ENCODE results near the gene SIPA1. TPM values are rescaled to one million over a fixed set of nuclear protein-coding genes. Genes with fewer than 3 reads are reported as not detected.

The SIPA1 gene
- total and polyA plus RNA-seq, 9 of the 15 experiments (the other 6 are each of a cell fraction or from before 2014, with no cell fraction given), result 0.25 to 85.8 (median 16.8) TPM

- 88% methylated on average over 2 of the region's 3 CpGs for WGBS (ENCODE audit: insufficient coverage, low coverage, missing lambda C conversion rate)
- no peak for ATAC-seq
- Histone ChIP-seq H3K79me2 (ENCODE audit: control insufficient read depth, insufficient read depth, low read length) (peaks cover 20% of the 10 kb centered on the region), H3K9me3 (replicated peaks; ENCODE audit: control insufficient read depth, insufficient read depth, low read depth, low read length) (no peaks in the 10 kb centered on the region), H4K20me1 (replicated peaks; ENCODE audit: control insufficient read depth, insufficient read depth, low read length) (peaks cover 3% of the 10 kb centered on the region; the same call in 1 of the 2 replicates), H3K4me1 (replicated peaks in 1 of 2; ENCODE audit: control insufficient read depth in 2 of 2, insufficient read depth in 2 of 2, low read length in 2 of 2) (peaks cover 32 to 90% of the 10 kb centered on the region in 2 experiments), H3K27me3 (ENCODE audit: control insufficient read depth in 2 of 2, insufficient read depth in 2 of 2, low read length in 2 of 2) (no peaks in the 10 kb centered on the region), H3K27ac (ENCODE audit: extremely low read depth, low read depth, low read length) (peak overlapping the region; percentile 93), H2AFZ (ENCODE audit: low read depth, low read length) (peak overlapping the region; percentile 44; the same call in 1 of the 2 replicates), H3K4me3 (no peak overlapping the region), H3K36me3 (ENCODE audit: control insufficient read depth, insufficient read depth, low read length) (peaks cover 68% of the 10 kb centered on the region; the same call in 2 of the 3 replicates), H3K9ac (ENCODE audit: insufficient read depth in 1 of 2, low read depth in 2 of 2, low read length in 2 of 2) (peak overlapping the region; percentile 89 to 96; a peak in 3 of 4 replicates), H3K4me2 (ENCODE audit: insufficient read depth, low read length) (peak overlapping the region; percentile 60), H3K9me1 (ENCODE audit: control insufficient read depth, insufficient read depth, low read length) (peaks cover 8% of the 10 kb centered on the region)
- ChIA-PET POLR2A (interaction anchor here (0.8 to 1.8 kb wide), 3 partner anchors 10 to 18 kb away, joined by 3 to 8 read pairs (median 3); no protein-coding TSS in a partner anchor), CTCF (ENCODE audit: low intra/inter-chr PET ratio) (no interaction called here)
- BruUV-seq (replicated peaks), result no TSS peak
- in situ Hi-C loops (cut with MboI) (no loop called here), intact Hi-C loops (cut with micrococcal nuclease) (loop anchor here (2.0 to 5.0 kb wide), 3 partner anchors 22 to 180 kb away; partner anchors contain the start of genes MAP3K11 and PCNX3)
- DNase-seq (ENCODE audit: extremely low read depth in 1 of 4, low spot score in 3 of 4), result peak in 1 of 4 experiments; percentile 52
- FAIRE-seq, result no peak
- peak; percentile 59 for TF ChIP-seq ESRRA (IDR thresholded peaks at IDR 0.05; ENCODE audit: borderline replicate concordance, low read depth)
- TF ChIP-seq NR2C2 (CRISPR knock-in tag; IDR thresholded peaks at IDR 0.05), result 0 out of 2 replicates have a peak, but pooled peaks have one; percentile 41
- no peak for TF ChIP-seq NR2C2 (tag; IDR thresholded peaks at IDR 0.05)
- TF ChIP-seq NFXL1 (CRISPR knock-in tag; IDR thresholded peaks at IDR 0.05), result no peak
- TF ChIP-seq SETDB1 (IDR thresholded peaks at IDR 0.05; ENCODE audit: low read length), result no peak
- TF ChIP-seq ZNF512 (tag; IDR thresholded peaks at IDR 0.05), result peak; percentile 73
- TF ChIP-seq PTRF (tag; IDR thresholded peaks at IDR 0.05), result no peak
- no peak for TF ChIP-seq ZNF197 (CRISPR knock-in tag; IDR thresholded peaks at IDR 0.05; ENCODE audit: low read depth)
- no peak for TF ChIP-seq ZNF511 (CRISPR knock-in tag; IDR thresholded peaks at IDR 0.05)
- no peak for TF ChIP-seq ZFP30 (CRISPR knock-in tag; IDR thresholded peaks at IDR 0.05; ENCODE audit: borderline replicate concordance)
- TF ChIP-seq CTCFL (IDR thresholded peaks at IDR 0.05; ENCODE audit: borderline replicate concordance, insufficient read depth, low read depth, low read length, poor library complexity, severe bottlenecking), result no peak
- no peak for TF ChIP-seq BRD9 (IDR thresholded peaks at IDR 0.05; ENCODE audit: low read depth, partially characterized antibody)
- no peak for TF ChIP-seq PHF21A (IDR thresholded peaks at IDR 0.05; ENCODE audit: borderline replicate concordance, low read depth)
- no peak for TF ChIP-seq ZNF740 (CRISPR knock-in tag; IDR thresholded peaks at IDR 0.05)
- TF ChIP-seq ZNF740 (tag; IDR thresholded peaks at IDR 0.05), result no peak
- no peak for TF ChIP-seq MYNN (IDR thresholded peaks at IDR 0.05)
- no peak for TF ChIP-seq MYNN (CRISPR knock-in tag; IDR thresholded peaks at IDR 0.05)
- TF ChIP-seq ZBED1 (IDR thresholded peaks at IDR 0.05), result no peak
- TF ChIP-seq ZBTB7A (IDR thresholded peaks at IDR 0.05; ENCODE audit: borderline replicate concordance, control insufficient read depth, low read depth, low read length), result no peak
Measured at GRCh38 chr11:65637032-65637557, 806 bp upstream of the SIPA1 start.
